Astrocyte (in vitro differentiated cells and primary cell): ENCODE data around the gene ZNF276. TPM values are rescaled to one million over a fixed set of nuclear protein-coding genes. Genes with fewer than 3 reads are reported as not detected.

Source experiments
- DNase-seq: peaks from one replicate; pipeline ENCODE4 v3.0.0-alpha.2; 2010; ENCODE audit warnings: low read depth
- FAIRE-seq: peaks from 2 replicates; lab custom pipeline; 2011; peaks lifted over from hg19 to GRCh38; lab: Jason Lieb, UNC
- H2AFZ ChIP-seq: 2 replicates; pipeline ENCODE4 v1.6.0; 2012; ENCODE audit warnings: low read depth, low read length, inconsistent platforms
- H3K27ac ChIP-seq: 2 replicates; pipeline ENCODE4 v1.5.1; 2011; ENCODE audit warnings: low read depth, low read length, inconsistent platforms
- H3K27me3 ChIP-seq: 2 replicates; pipeline ENCODE4 v1.6.0; 2011; ENCODE audit warnings: low read length, inconsistent platforms; ENCODE audit not compliant: insufficient read depth
- H3K36me3 ChIP-seq: 2 replicates; pipeline ENCODE4 v1.5.1; 2011; ENCODE audit warnings: low read length, inconsistent platforms; ENCODE audit not compliant: insufficient read depth
- H3K4me1 ChIP-seq: 2 replicates; pipeline ENCODE4 v1.5.1; 2011; ENCODE audit warnings: low read length, inconsistent platforms; ENCODE audit not compliant: insufficient read depth
- H3K4me2 ChIP-seq: 2 replicates; pipeline ENCODE4 v1.6.0; 2012; ENCODE audit warnings: low read length, inconsistent platforms
- H3K4me3 ChIP-seq: 2 replicates; pipeline ENCODE4 v1.5.1; 2011; ENCODE audit warnings: low read depth, mild to moderate bottlenecking, low read length, inconsistent platforms; ENCODE audit not compliant: insufficient read depth
- H3K79me2 ChIP-seq: 2 replicates; pipeline ENCODE4 v1.6.0; 2012; ENCODE audit warnings: mild to moderate bottlenecking, low read length, inconsistent platforms; ENCODE audit not compliant: insufficient read depth
- H3K9ac ChIP-seq: 2 replicates; pipeline ENCODE4 v1.6.0; 2012; ENCODE audit warnings: mild to moderate bottlenecking, low read length, inconsistent platforms
- H3K9me3 ChIP-seq: 2 replicates; pipeline ENCODE4 v1.5.1; 2012; ENCODE audit warnings: low read depth, mild to moderate bottlenecking, low read length, inconsistent platforms; ENCODE audit not compliant: insufficient read depth
- H4K20me1 ChIP-seq: 2 replicates; pipeline ENCODE4 v1.6.0; 2012; ENCODE audit warnings: low read length, inconsistent platforms; ENCODE audit not compliant: insufficient read depth
- H3K27ac Mint-ChIP-seq: one replicate; pipeline ENCODE4 v1.8.0; 2021; ENCODE audit warnings: mild to moderate bottlenecking, mixed read lengths; ENCODE audit not compliant: unreplicated experiment
- H3K27me3 Mint-ChIP-seq: one replicate; pipeline ENCODE4 v1.8.0; 2021; ENCODE audit warnings: low read depth, mixed read lengths; ENCODE audit not compliant: unreplicated experiment
- H3K36me3 Mint-ChIP-seq: one replicate; pipeline ENCODE4 v1.8.0; 2021; ENCODE audit warnings: low read depth, mixed read lengths; ENCODE audit not compliant: unreplicated experiment
- H3K4me1 Mint-ChIP-seq: one replicate; pipeline ENCODE4 v1.8.0; 2021; ENCODE audit warnings: low read depth, mixed read lengths; ENCODE audit not compliant: unreplicated experiment
- H3K4me3 Mint-ChIP-seq: one replicate; pipeline ENCODE4 v1.8.0; 2021; ENCODE audit warnings: mild to moderate bottlenecking, moderate library complexity, mixed read lengths; ENCODE audit not compliant: unreplicated experiment
- H3K9me3 Mint-ChIP-seq: one replicate; pipeline ENCODE4 v1.8.0; 2021; ENCODE audit warnings: mild to moderate bottlenecking, mixed read lengths; ENCODE audit not compliant: unreplicated experiment
- EZH2 ChIP-seq: IDR thresholded peaks from 2 replicates; pipeline ENCODE4 v1.6.1; 2012; ENCODE audit warnings: mild to moderate bottlenecking, low read length, inconsistent platforms; ENCODE audit not compliant: insufficient read depth
- total RNA-seq: library from RNA; stranded (reverse); gene quantifications from 2 replicates; pipeline ENCODE4 v1.2.1, GENCODE V29; 2021
- TF ChIP-seq, protein P1 (sequence below): IDR thresholded peaks from 2 replicates; pipeline ENCODE4 v1.5.1; 2011; ENCODE audit warnings: low read depth, mild to moderate bottlenecking, inconsistent platforms, low read length, moderate library complexity; ENCODE audit not compliant: insufficient read depth

The ZNF276 gene
- total RNA-seq, 1 donor from 2014 or later, result 21.6 TPM

GRCh38 chr16:89690392-89690901 lies 30.9 kb upstream of the ZNF276 start:
- H3K4me3 ChIP-seq, result no peak overlapping the region
- Mint-ChIP-seq H3K4me3 (no peak overlapping the region), H3K36me3 (peaks cover 15% of the 10 kb centered on the region), H3K4me1 (peaks cover 4% of the 10 kb centered on the region), H3K27me3 (no peaks in the 10 kb centered on the region), H3K27ac (peak overlapping the region; percentile 41), H3K9me3 (peaks cover 3% of the 10 kb centered on the region)
- H3K36me3 ChIP-seq, result peaks cover 12% of the 10 kb centered on the region
- no peak overlapping the region for H3K4me2 ChIP-seq
- H3K9me3 ChIP-seq, result peaks cover 3% of the 10 kb centered on the region
- H4K20me1 ChIP-seq, result peaks cover 26% of the 10 kb centered on the region
- TF ChIP-seq, protein P1, sequence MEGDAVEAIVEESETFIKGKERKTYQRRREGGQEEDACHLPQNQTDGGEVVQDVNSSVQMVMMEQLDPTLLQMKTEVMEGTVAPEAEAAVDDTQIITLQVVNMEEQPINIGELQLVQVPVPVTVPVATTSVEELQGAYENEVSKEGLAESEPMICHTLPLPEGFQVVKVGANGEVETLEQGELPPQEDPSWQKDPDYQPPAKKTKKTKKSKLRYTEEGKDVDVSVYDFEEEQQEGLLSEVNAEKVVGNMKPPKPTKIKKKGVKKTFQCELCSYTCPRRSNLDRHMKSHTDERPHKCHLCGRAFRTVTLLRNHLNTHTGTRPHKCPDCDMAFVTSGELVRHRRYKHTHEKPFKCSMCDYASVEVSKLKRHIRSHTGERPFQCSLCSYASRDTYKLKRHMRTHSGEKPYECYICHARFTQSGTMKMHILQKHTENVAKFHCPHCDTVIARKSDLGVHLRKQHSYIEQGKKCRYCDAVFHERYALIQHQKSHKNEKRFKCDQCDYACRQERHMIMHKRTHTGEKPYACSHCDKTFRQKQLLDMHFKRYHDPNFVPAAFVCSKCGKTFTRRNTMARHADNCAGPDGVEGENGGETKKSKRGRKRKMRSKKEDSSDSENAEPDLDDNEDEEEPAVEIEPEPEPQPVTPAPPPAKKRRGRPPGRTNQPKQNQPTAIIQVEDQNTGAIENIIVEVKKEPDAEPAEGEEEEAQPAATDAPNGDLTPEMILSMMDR, result no peak
- no peak for TF ChIP-seq EZH2
- peaks cover 10% of the 10 kb centered on the region for H3K4me1 ChIP-seq
- peaks cover 25% of the 10 kb centered on the region for H3K79me2 ChIP-seq
- FAIRE-seq (no peak), DNase-seq (no peak)
- H2AFZ ChIP-seq, result no peak overlapping the region
- no peaks in the 10 kb centered on the region for H3K27me3 ChIP-seq
- H3K9ac ChIP-seq, result no peak overlapping the region
- H3K27ac ChIP-seq, result no peak overlapping the region

GRCh38 chr16:89691231-89691985 lies 29.9 kb upstream of the ZNF276 start:
- Histone ChIP-seq H3K4me1 (peaks cover 10% of the 10 kb centered on the region), H3K27ac (no peak overlapping the region), H3K4me2 (no peak overlapping the region), H4K20me1 (peaks cover 33% of the 10 kb centered on the region), H3K27me3 (no peaks in the 10 kb centered on the region), H3K4me3 (no peak overlapping the region), H2AFZ (no peak overlapping the region), H3K36me3 (peaks cover 12% of the 10 kb centered on the region), H3K79me2 (peaks cover 25% of the 10 kb centered on the region), H3K9ac (no peak overlapping the region), H3K9me3 (no peaks in the 10 kb centered on the region)
- no peaks in the 10 kb centered on the region for H3K27me3 Mint-ChIP-seq
- H3K9me3 Mint-ChIP-seq, result no peaks in the 10 kb centered on the region
- TF ChIP-seq EZH2, result no peak
- peaks cover 4% of the 10 kb centered on the region for H3K4me1 Mint-ChIP-seq
- FAIRE-seq, result no peak
- H3K27ac Mint-ChIP-seq, result no peak overlapping the region
- H3K36me3 Mint-ChIP-seq, result peaks cover 10% of the 10 kb centered on the region
- no peak for DNase-seq
- H3K4me3 Mint-ChIP-seq, result no peak overlapping the region

DNA sequence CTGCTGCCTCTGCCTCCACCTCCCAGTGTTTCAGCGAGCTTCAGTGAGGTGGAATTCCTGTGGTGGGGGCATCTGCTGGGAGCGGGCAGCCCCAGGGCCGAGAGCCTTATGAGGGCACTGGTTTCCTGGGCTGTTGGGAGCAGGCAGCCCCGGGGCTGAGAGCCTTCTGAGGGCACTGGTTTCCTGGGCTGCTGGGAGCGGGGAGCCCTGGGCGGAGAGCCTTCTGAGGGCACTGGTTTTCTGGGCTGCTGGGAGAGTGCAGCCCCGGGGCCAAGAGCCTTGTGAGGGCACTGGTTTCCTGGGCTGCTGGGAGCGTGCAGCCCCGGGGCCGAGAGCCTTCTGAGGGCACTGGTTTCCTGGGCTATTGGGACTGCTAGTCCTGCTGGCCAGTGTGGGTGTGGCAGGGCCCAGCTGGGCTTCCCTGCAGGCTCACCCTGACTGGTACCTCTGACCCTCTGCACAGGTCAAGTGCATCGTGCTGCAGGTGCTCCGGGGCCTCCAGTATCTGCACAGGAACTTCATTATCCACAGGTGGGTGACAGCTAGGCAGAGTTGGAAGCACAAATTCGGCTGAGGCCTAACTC lies 29.3 kb upstream of the ZNF276 start:
- H3K4me1 ChIP-seq, result peaks cover 9% of the 10 kb centered on the region
- no peaks in the 10 kb centered on the region for H3K27me3 ChIP-seq
- peaks cover 10% of the 10 kb centered on the region for H3K36me3 Mint-ChIP-seq
- TF ChIP-seq, protein P1, result no peak
- no peak for TF ChIP-seq EZH2
- H3K27ac ChIP-seq, result no peak overlapping the region
- H3K4me3 Mint-ChIP-seq, result no peak overlapping the region
- no peak overlapping the region for H3K27ac Mint-ChIP-seq
- no peaks in the 10 kb centered on the region for H3K27me3 Mint-ChIP-seq
- H2AFZ ChIP-seq, result no peak overlapping the region
- H3K9ac ChIP-seq, result no peak overlapping the region
- no peak overlapping the region for H3K4me2 ChIP-seq
- no peak overlapping the region for H3K4me3 ChIP-seq
- H3K79me2 ChIP-seq, result peaks cover 24% of the 10 kb centered on the region
- DNase-seq (no peak), FAIRE-seq (no peak)
- peaks cover 38% of the 10 kb centered on the region for H4K20me1 ChIP-seq
- no peaks in the 10 kb centered on the region for H3K9me3 Mint-ChIP-seq
- peaks cover 4% of the 10 kb centered on the region for H3K4me1 Mint-ChIP-seq
- H3K36me3 ChIP-seq, result peaks cover 12% of the 10 kb centered on the region
- no peaks in the 10 kb centered on the region for H3K9me3 ChIP-seq
